Head of caudate nucleus (tissue), 42 donors: ENCODE data around the gene GPC6.

ENCODE experiments used
- DNase-seq, 42 donors: peaks; one replicate each; pipeline versions ENCODE4 v3.0.0 to v3.0.0-alpha.2; 2020 to 2021; ENCODE audit warnings: mixed read lengths in 7 of 42
- intact Hi-C: fragments of 100-400 bp; cut with DNase I; formaldehyde crosslinking; loops from one replicate; pipeline ENCODE4 v1.15.0; 2022

The GPC6 gene

DNA sequence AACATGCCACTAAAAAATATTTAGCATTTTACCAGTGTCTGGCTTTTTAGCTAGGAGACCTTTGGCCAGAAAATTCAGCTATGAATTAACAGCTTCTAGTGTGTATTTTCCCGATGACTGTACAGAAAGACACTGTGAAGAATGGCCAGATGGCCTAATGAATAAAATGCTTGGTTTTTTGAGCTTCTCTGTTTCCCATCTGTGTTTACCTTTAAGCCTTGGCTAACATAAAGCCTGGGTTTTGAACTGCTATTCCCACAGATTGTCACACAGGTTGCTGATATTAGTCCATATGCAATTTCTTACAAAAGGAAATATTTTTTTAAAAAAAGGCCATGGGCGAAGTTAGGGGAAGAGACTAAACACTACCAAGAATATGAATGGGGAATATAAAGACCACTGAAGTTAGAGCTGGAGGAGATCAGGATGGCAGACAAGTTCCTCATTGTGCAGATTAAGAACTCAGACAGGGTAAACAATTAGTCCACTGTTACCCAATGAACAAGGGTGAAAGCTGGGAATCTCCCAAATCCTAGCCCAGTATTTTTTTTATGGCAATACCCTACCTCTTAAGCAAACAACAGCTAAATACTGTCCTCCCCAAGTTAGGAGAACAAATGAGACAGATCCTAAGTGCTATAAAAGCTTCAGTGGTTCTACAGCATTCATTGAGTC lies 1157.8 kb downstream of the GPC6 start:
- intact Hi-C loops, result no loop called here
- DNase-seq, result no peak

DNA sequence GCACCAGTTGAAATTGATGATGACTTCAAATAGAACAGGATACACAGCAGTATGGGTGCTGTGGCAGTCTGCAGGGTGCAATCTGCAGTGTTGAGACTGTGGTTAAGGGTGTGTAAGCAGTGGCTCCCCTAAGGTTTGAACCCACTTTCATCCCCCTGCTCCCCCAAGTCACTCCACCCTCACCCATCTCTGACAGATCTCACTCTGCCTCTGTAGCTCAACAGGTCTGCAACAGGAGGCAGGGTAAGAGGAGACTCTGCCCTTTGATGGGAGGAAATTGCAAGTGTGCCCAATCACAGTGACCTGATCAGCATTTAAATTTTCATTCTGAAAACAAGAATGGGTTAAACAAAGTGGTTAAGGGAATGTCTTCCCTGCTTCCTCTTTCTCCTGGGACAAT lies 1160.4 kb downstream of the GPC6 start:
- DNase-seq, result no peak
- intact Hi-C loops, result no loop called here

GRCh38 chr13:94389604-94390351 lies 1163.2 kb downstream of the GPC6 start:
- DNase-seq, result no peak
- intact Hi-C loops, result no loop called here

GRCh38 chr13:94390881-94391280 lies 1164.3 kb downstream of the GPC6 start:
- intact Hi-C loops, result no loop called here
- DNase-seq, result no peak

DNA sequence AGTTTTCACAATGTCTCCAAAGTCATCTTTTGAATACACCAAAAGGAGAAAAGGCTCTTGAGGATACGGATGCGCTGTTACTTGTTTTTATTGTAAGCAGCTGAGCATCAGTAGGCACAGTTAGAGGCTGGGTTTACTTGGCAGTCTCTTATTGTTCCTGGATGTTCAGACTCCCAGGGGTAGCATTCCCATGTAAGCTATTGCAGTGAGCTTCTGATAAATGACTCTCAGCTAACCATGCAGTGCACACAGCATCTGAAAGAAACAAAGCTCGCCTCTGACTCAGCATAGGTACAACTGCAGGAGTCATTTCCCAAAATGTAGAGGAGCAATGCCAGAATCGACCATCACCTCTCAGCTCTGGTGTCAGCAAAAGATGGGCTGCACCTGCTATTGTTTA lies 1168.1 kb downstream of the GPC6 start:
- intact Hi-C loops, result no loop called here
- DNase-seq, result no peak

- intact Hi-C loops, result no loop called here
- DNase-seq, result no peak
Observed at GRCh38 chr13:94395860-94396259, 1169.3 kb downstream of the GPC6 start.

- DNase-seq, result no peak
- intact Hi-C loops, result no loop called here
Observed at GRCh38 chr13:94399812-94400211, 1173.2 kb downstream of the GPC6 start.

GRCh38 chr13:94400874-94401273 lies 1174.3 kb downstream of the GPC6 start:
- intact Hi-C loops, result no loop called here
- no peak for DNase-seq

DNA sequence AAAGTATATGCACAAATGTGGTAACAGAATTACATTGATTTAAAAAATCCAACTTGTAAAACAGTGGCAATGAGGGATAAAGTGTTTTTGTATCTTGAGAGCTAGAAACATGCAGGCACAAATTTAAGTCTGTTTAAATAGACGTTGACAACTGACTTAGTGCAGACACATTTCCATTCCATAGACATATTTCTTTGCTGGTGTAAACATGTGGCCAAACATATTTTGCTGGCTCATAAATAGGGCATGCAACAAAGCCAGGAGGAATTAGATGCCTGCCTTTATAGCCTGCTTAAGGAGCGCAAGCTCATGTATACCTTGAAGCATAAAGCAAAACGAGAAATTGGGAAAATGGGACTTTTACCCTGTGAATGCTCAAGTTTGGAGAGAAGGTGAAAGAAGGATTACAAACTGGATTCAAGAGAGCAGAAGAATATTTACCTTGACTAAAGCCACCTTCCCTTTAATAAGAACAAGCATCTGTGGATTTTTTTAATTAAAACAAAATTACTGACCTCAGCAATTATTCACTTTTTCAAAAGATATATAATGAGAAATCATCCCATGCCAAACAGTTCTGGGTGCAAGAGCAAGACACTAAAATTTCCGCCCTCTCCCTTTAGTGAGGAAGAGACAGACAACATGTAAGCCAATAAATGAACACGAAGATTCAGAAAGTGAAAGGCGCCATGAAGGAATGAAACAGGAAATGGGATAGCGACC lies 1181.9 kb downstream of the GPC6 start:
- DNase-seq, result no peak
- intact Hi-C loops, result no loop called here

DNA sequence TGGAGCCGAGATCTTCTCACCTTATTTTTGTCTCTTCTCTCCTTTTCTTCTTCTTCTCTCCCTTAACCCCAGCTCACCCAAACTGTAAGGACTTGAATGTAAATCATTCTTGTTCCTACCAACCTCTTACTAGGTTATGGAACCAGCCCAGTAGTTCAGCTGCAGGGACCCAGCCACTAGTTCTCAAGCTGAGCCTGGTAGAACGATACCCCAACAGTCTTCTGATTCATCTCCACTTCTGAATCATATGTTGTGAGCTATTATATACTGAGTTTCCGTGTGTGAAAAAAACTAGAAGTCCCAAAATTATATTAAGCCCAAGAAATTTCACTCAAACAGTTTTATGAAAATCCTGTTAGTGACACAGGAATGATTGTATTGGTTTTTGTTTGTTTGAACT lies 1185.1 kb downstream of the GPC6 start:
- no peak for DNase-seq
- intact Hi-C loops, result no loop called here

- intact Hi-C loops, result no loop called here
Observed at GRCh38 chr13:94412870-94413597, 1186.4 kb downstream of the GPC6 start.

GRCh38 chr13:94413598-94413944 lies 1187.0 kb downstream of the GPC6 start:
- intact Hi-C loops, result no loop called here
- no peak for DNase-seq

More at GRCh38 chr13:94412870-94413597, 1186.4 kb downstream of the GPC6 start:
- DNase-seq, result no peak

DNA sequence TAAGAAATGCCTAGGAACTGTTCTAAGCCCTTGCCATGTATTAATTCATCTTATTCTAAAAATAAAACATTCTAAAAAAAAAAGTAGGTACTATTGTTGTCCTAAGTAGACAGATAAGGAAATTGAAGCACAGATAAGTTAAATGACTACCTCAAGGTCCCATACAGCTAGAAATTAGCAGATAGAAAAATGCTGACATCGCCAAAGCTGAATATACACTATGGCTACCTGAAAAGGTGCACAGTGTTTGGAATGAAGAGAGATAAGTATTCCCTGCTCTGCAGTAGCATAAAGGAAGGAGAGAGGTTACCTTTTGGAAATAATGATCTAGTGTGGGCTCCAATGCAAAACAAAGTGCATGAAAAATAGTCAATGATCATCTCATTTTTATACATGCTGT lies 1187.5 kb downstream of the GPC6 start:
- intact Hi-C loops, result no loop called here
- no peak for DNase-seq

- no peak for DNase-seq
- intact Hi-C loops, result no loop called here
Observed at GRCh38 chr13:94414708-94415107, 1188.1 kb downstream of the GPC6 start.

- intact Hi-C loops, result no loop called here
- DNase-seq, result no peak
Observed at GRCh38 chr13:94415500-94416237, 1189.1 kb downstream of the GPC6 start.

DNA sequence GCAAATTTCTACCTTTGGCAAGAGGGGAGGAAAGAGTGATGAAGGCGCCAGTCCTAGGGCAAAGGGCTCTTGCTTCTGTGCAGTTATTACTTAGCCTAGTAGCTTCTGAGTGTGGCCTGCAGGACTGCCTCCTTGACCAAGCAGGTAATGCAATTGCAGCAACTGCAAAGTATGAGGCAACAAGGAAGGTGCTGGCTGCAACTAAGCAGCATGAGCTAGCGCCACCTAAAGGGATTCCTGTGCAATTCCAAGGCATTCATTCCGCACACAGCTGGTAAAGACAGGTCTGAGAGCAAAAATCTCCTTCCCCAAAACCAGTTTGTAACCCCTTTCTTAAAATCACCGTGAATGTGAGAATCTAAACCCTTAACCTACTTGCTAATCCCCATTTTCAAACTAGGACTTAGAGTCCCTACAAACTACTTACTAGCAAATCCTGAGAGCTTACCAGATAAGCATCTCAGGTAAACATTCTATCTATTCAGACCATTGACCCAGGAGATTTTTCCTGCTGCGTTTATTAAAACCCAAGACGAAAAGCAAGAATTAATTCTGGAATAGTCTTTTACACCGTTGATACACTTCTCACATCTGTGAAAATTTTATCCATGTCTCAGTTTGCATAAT lies 1190.0 kb downstream of the GPC6 start:
- intact Hi-C loops, result no loop called here
- DNase-seq, result no peak

- no peak for DNase-seq
- intact Hi-C loops, result no loop called here
Observed at GRCh38 chr13:94417294-94417693, 1190.7 kb downstream of the GPC6 start.

GRCh38 chr13:94419304-94419924 lies 1192.8 kb downstream of the GPC6 start:
- intact Hi-C loops, result no loop called here
- no peak for DNase-seq
